GM18519 (cell line): Measurements from ENCODE around the gene THBS1.

Experiments used
- ATAC-seq: cut with Tn5 transposase; IDR thresholded peaks from one replicate; pipeline ENCODE4 v1.9.1; 2021; ENCODE audit warnings: mild to moderate bottlenecking, moderate library complexity; ENCODE audit not compliant: unreplicated experiment, low FRiP score

The THBS1 gene

DNA sequence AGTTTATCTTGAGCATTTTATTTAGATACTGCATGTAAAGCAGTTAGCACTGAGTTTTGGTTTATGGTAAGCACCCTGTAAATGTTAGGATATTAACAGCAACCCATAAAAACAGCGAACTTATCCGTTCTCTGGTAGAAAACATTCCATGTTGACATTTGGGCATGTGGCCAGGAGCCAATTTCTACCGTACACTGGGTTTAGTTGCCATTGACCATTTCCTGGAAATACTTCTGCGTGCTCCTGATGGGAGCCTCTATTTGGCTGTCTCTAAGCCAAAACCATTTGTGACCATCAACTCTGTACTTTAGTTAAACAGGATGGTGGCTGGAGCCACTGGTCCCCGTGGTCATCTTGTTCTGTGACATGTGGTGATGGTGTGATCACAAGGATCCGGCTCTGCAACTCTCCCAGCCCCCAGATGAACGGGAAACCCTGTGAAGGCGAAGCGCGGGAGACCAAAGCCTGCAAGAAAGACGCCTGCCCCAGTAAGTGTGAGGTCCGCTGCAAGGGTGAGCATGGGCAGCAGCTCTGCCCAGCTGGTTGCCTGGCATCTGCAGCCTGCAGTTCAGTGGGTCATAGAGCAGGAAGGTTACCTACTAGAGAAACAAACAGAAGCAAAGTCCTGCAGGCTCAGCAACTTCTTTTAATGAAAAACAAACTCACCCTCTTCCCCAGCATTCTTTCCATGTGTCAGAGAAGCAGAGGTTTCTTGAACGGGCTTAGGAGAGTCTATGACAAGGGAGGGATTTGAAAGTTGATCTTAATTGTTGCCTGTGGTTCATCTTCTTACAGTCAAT lies 7.1 kb downstream of the THBS1 start:
- ATAC-seq = no peak

DNA sequence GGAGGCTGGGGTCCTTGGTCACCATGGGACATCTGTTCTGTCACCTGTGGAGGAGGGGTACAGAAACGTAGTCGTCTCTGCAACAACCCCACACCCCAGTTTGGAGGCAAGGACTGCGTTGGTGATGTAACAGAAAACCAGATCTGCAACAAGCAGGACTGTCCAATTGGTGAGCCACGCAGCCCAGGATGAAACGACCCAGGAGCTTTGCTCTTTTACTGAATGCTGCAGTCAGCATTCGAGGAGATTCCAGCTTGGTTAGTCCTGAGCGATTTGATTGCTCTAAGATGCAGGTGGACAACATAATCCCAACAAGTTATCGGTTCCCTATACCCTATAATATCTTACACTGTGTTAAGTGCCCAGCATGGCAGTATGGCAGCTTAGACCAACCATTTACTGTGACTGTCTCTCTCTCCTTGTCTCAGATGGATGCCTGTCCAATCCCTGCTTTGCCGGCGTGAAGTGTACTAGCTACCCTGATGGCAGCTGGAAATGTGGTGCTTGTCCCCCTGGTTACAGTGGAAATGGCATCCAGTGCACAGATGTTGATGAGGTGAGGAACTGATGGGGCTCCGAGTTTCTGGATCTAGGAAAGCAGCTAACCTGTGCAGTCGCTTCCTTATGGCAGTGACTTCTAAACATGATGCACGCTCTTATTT lies 7.8 kb downstream of the THBS1 start:
- no peak for ATAC-seq

DNA sequence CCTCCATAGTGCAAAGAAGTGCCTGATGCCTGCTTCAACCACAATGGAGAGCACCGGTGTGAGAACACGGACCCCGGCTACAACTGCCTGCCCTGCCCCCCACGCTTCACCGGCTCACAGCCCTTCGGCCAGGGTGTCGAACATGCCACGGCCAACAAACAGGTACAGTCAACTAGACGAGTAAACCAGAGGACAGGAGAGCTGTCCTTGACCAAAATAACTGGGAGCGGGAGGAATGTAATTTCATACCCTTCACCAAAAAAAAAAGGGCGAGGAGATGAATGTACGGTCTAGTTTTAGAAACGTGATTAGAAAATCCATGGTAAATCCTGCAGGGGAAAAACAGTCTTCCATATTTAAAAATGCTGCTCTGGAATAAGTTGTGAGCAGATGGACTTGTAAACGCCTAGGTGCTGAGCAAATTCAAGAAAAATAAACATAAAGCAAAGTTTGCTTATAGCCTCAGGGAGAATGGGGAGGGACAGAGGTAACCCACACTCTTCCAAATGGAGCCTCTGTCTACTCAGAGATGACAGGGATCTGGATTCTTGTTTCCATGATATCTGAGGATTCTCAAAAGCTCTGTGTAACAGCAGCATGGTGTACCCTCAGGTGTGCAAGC lies 8.4 kb downstream of the THBS1 start:
- no peak for ATAC-seq

DNA sequence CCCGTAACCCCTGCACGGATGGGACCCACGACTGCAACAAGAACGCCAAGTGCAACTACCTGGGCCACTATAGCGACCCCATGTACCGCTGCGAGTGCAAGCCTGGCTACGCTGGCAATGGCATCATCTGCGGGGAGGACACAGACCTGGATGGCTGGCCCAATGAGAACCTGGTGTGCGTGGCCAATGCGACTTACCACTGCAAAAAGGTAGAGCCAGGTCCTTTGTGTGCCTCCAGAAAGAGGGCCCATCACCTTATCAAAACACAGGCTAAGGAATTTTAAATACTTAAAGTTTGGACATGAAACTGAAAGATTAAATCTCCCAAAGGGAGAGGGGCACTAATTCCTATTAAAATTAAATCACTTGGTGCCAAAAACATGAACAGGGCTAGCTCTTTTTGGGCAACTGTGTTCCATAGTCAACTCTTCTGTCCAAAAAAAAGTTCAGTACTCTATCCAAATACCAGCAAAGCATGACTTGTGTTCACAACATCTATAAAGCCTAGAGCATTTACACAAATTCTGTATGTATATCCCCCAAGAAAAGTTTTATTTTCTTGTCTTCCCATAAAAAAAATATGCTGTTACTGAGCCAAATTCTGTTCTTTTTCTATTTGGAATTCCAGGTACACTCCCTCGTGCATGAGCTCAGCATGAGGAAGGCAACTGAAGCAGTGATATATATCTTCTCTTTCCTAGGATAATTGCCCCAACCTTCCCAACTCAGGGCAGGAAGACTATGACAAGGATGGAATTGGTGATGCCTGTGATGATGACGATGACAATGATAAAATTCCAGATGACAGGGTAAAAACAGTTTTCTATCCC lies 9.2 kb downstream of the THBS1 start:
- no peak for ATAC-seq

DNA sequence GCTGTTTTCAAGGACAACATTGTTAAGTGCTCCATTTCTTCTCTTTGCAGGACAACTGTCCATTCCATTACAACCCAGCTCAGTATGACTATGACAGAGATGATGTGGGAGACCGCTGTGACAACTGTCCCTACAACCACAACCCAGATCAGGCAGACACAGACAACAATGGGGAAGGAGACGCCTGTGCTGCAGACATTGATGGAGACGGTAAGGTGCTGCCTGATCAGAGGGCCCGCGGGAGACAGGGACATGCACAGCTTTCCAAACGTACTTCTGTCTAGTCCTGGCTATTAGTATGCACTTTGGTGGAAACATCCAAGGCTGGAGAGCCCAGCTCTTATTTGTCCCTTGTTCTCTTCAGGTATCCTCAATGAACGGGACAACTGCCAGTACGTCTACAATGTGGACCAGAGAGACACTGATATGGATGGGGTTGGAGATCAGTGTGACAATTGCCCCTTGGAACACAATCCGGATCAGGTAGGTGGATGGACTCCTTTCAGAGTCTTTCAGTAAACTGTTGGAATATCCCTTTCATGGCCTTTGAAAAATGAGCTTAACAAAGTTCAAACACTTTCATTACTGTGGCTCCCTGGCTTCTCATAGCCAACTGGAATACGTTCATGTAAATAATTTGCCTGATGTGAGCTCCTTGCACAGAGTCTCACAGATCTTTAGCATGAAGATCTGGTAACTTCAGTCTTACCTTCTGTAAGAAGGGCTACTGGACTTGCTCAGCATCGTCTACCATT lies 10.4 kb downstream of the THBS1 start:
- ATAC-seq = no peak

DNA sequence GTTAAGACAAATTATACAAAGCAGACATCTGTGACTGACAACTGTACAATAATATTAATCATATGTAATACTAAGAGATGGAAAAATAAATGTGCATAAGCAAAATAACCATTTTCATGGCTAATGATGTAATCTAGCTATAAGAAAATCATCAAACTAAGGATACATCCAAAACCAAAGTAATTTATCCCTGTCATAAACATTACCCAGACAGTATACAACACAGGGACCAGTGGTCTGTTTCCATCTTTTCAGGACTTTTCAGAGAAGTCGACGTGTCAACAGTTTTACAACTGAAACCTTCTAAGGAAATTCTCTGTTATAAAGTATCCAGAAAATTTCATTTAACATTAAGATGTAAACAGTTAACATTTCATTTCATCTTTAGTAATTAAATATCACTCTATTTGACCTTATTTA lies 11.0 kb downstream of the THBS1 start:
- ATAC-seq = no peak

DNA sequence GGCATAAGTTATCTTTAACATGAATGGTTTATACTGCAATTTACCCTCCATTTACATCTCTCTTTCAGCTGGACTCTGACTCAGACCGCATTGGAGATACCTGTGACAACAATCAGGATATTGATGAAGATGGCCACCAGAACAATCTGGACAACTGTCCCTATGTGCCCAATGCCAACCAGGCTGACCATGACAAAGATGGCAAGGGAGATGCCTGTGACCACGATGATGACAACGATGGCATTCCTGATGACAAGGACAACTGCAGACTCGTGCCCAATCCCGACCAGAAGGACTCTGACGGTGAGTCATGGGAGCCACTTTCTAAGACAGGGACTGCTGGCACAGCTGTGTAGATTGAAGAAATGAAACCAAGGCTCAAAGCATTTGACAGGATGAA lies 11.6 kb downstream of the THBS1 start:
- no peak for ATAC-seq

DNA sequence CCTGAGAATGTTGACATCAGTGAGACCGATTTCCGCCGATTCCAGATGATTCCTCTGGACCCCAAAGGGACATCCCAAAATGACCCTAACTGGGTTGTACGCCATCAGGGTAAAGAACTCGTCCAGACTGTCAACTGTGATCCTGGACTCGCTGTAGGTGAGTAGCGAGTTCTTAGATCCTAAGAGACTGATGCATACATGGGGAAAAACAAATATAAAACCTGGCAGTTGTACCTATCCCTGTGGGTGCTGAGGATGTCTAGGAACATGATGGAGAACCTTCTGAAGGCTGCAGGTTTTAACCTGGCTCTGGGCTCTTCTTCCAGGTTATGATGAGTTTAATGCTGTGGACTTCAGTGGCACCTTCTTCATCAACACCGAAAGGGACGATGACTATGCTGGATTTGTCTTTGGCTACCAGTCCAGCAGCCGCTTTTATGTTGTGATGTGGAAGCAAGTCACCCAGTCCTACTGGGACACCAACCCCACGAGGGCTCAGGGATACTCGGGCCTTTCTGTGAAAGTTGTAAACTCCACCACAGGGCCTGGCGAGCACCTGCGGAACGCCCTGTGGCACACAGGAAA lies 12.3 kb downstream of the THBS1 start:
- no peak for ATAC-seq

DNA sequence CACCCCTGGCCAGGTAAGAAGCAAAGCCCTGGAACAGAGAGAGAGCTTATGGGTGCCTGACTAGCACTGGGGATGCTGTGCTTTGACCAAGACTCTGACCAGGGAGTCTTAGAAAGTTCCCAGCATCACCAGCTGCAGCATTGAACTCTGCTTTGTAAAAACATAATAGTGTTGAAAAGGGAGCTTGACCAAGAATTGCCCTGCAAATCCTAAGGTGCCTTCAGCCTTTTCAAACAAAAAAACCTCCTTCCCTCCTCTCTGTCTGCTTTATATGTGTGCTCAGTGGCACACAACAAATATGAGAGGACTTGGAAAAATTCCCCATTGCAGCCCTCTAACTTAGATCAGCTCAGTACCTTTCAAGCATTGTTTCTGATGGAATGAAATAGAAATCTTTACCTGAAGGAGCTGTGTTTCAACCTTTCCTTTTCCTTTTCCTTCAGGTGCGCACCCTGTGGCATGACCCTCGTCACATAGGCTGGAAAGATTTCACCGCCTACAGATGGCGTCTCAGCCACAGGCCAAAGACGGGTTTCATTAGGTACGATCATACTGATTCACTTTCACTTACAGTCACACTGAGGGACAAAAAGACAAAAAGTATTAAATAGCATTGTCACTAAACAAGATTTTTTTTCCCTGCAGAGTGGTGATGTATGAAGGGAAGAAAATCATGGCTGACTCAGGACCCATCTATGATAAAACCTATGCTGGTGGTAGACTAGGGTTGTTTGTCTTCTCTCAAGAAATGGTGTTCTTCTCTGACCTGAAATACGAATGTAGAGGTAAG lies 13.0 kb downstream of the THBS1 start:
- ATAC-seq = no peak

DNA sequence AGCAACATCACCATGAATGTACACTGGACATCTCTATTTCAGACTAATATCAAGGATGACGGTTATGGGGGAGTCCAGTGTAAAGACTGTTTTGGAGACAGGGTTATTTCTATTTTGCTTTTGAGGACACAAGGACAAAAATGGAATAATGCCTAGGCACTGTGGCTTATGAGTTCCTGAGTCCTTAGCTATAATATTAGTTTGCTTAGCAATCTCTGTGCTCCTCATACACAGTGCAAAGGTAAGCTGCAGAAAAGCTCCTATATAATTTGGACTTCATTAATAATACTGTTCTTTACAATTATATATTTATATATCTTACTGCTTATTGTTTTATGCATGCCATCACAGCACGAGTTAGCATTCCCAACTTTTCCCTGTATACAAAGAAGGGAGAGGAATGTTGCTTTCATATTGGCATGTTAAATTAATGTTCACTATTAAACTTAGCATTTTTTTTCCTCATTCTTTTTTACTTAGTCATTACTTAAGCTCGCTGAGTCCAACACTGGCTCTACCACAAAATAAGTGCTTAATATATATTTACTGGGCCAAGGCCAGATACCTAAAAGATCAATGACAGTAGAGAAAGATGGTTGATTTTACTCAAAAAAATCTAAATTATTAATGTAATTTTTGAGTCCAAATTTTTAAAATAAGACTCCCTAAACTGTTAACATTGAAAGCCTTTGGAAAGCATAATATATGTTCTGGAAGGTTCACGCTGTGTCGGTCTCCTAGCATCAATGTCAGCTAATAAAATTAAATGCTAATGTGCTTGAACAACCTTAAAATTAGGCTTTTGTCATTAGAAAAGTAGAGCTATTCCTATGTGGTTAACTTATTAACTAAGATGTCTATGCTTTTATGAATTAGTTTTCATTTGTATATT lies 13.8 kb downstream of the THBS1 start:
- ATAC-seq = no peak

DNA sequence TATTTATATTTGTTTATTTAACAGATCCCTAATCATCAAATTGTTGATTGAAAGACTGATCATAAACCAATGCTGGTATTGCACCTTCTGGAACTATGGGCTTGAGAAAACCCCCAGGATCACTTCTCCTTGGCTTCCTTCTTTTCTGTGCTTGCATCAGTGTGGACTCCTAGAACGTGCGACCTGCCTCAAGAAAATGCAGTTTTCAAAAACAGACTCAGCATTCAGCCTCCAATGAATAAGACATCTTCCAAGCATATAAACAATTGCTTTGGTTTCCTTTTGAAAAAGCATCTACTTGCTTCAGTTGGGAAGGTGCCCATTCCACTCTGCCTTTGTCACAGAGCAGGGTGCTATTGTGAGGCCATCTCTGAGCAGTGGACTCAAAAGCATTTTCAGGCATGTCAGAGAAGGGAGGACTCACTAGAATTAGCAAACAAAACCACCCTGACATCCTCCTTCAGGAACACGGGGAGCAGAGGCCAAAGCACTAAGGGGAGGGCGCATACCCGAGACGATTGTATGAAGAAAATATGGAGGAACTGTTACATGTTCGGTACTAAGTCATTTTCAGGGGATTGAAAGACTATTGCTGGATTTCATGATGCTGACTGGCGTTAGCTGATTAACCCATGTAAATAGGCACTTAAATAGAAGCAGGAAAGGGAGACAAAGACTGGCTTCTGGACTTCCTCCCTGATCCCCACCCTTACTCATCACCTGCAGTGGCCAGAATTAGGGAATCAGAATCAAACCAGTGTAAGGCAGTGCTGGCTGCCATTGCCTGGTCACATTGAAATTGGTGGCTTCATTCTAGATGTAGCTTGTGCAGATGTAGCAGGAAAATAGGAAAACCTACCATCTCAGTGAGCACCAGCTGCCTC lies 14.7 kb downstream of the THBS1 start:
- ATAC-seq = no peak

DNA sequence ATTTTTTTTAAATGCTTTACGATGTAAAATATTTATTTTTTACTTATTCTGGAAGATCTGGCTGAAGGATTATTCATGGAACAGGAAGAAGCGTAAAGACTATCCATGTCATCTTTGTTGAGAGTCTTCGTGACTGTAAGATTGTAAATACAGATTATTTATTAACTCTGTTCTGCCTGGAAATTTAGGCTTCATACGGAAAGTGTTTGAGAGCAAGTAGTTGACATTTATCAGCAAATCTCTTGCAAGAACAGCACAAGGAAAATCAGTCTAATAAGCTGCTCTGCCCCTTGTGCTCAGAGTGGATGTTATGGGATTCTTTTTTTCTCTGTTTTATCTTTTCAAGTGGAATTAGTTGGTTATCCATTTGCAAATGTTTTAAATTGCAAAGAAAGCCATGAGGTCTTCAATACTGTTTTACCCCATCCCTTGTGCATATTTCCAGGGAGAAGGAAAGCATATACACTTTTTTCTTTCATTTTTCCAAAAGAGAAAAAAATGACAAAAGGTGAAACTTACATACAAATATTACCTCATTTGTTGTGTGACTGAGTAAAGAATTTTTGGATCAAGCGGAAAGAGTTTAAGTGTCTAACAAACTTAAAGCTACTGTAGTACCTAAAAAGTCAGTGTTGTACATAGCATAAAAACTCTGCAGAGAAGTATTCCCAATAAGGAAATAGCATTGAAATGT lies 15.6 kb downstream of the THBS1 start:
- ATAC-seq = no peak

DNA sequence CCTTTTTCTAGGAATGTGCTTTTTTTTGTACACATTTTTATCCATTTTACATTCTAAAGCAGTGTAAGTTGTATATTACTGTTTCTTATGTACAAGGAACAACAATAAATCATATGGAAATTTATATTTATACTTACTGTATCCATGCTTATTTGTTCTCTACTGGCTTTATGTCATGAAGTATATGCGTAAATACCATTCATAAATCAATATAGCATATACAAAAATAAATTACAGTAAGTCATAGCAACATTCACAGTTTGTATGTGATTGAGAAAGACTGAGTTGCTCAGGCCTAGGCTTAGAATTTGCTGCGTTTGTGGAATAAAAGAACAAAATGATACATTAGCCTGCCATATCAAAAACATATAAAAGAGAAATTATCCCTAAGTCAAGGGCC lies 16.5 kb downstream of the THBS1 start:
- no peak for ATAC-seq

DNA sequence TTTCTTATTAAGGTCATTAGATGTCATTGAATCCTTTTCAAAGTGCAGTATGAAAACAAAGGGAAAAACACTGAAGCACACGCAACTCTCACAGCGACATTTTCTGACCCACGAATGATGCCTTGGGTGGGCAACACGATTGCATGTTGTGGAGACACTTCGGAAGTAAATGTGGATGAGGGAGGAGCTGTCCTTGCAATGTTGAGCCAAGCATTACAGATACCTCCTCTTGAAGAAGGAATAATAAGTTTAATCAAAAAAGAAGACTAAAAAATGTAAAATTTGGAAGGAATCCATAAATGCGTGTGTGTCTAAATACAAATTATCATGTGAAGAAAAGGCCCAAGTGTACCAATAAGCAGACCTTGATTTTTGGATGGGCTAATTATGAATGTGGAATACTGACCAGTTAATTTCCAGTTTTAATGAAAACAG lies 16.9 kb downstream of the THBS1 start:
- ATAC-seq = no peak

DNA sequence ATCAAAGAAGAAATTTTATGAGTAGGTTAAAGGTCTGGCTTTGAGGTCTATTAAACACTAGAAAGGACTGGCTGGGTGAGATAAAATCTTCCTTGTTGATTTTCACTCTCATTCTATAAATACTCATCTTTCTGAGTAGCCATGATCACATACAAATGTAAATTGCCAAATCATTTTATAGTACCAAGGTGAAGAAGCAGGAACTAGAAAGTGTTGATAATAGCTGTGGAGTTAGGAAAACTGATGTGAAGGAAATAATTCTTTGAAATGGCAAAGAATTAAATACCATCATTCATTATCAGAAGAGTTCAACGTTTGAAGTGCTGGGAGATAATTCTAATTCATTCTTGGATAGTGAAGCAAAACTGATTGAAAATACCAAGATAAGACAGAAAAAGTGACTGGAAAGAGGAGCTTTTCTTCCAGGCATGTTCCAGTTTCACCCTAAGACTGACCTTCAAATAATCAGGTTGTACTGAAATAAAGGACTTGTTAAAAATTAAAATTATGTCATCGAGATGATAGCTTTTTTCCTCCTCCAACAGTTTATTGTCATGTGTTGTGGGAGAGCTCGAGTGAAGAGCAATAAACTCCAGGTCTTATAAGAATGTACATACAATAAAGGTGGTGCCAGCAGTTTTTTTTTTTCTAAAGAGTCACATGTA lies 17.4 kb downstream of the THBS1 start:
- ATAC-seq = no peak
